T-cell (primary cell): ENCODE results near the gene JAKMIP3. TPM values are rescaled to one million over a fixed set of nuclear protein-coding genes. Genes with fewer than 3 reads are reported as not detected.

ENCODE experiments used
- ATAC-seq, 4 experiments: fragments of 200-7000 bp in 3 of 4; fragments of 150-1000 bp in 1 of 4; cut with Tn5 transposase; replicated peaks in 1 of 4; 1 replicate in 3 of 4; 2 replicates in 1 of 4; pipeline ENCODE4 v1.10.0; 2021; ENCODE audit warnings: moderate library complexity in 3 of 4, mild to moderate bottlenecking in 2 of 4, moderate number of reproducible peaks in 1 of 4
- CTCF ChIA-PET, 2 donors: fragments of 300-600 bp; sonication (Branson Sonifier 250); formaldehyde crosslinking; loops; one replicate each; lab custom pipeline; 2022; ENCODE audit warnings: antibody characterized with exemption in 2 of 2; lab: Charles Lee
- POLR2A ChIA-PET, 2 donors: fragments of 300-600 bp; sonication (Branson Sonifier 250); formaldehyde crosslinking; loops; one replicate each; lab custom pipeline; 2022; ENCODE audit warnings: antibody characterized with exemption in 2 of 2; lab: Charles Lee
- DNase-seq, 35 experiments: peaks; one replicate each; pipeline versions ENCODE4 v3.0.0 to v3.0.0-alpha.2; 2013 to 2023
- H3K27ac ChIP-seq: one replicate; pipeline ENCODE4 v1.5.1; 2013; ENCODE audit warnings: low read length
- H3K27me3 ChIP-seq, 2 experiments: replicated peaks in 1 of 2; 1 replicate in 1 of 2; 2 replicates in 1 of 2; pipeline versions ENCODE4 v1.6.1 to v1.7.0; 2013; ENCODE audit warnings: low read length in 1 of 2, mixed read lengths in 1 of 2; ENCODE audit not compliant: control insufficient read depth in 2 of 2, insufficient read depth in 2 of 2; ENCODE audit errors: extremely low read depth in 1 of 2
- H3K36me3 ChIP-seq, 2 donors: 1 replicate in 1 of 2; 2 replicates in 1 of 2; pipeline versions ENCODE4 v1.6.1 to v1.7.0; 2013; ENCODE audit warnings: low read length in 1 of 2; ENCODE audit not compliant: control insufficient read depth in 2 of 2, insufficient read depth in 1 of 2; ENCODE audit errors: extremely low read depth in 1 of 2
- H3K4me1 ChIP-seq, 2 experiments: 1 replicate in 1 of 2; 2 replicates in 1 of 2; pipeline versions ENCODE4 v1.6.1 to v1.7.0; 2013; ENCODE audit warnings: low read length in 2 of 2, mixed read lengths in 1 of 2; ENCODE audit not compliant: insufficient read depth in 2 of 2, control insufficient read depth in 1 of 2; ENCODE audit errors: extremely low read depth in 1 of 2
- H3K4me3 ChIP-seq, 2 donors: 1 replicate in 1 of 2; 2 replicates in 1 of 2; pipeline versions ENCODE4 v1.5.1 to v1.7.0; 2013; ENCODE audit warnings: mild to moderate bottlenecking in 2 of 2, low read length in 1 of 2, moderate library complexity in 1 of 2; ENCODE audit not compliant: control insufficient read depth in 1 of 2; ENCODE audit errors: extremely low read depth in 1 of 2
- H3K9me3 ChIP-seq: 2 replicates; pipeline ENCODE4 v1.7.0; 2013
- H3K27ac Mint-ChIP-seq, 2 donors: one replicate each; pipeline ENCODE4 v1.8.0; 2020 to 2021; ENCODE audit warnings: mild to moderate bottlenecking in 2 of 2, mixed read lengths in 2 of 2
- H3K27me3 Mint-ChIP-seq, 2 donors: one replicate each; pipeline ENCODE4 v1.8.0; 2021 to 2022; ENCODE audit warnings: mixed read lengths in 2 of 2
- H3K36me3 Mint-ChIP-seq: one replicate; pipeline ENCODE4 v1.8.0; 2021; ENCODE audit warnings: mixed read lengths
- H3K4me1 Mint-ChIP-seq, 3 donors: one replicate each; pipeline ENCODE4 v1.8.0; 2020 to 2022; ENCODE audit warnings: mixed read lengths in 3 of 3, mild to moderate bottlenecking in 1 of 3
- H3K4me3 Mint-ChIP-seq, 3 donors: one replicate each; pipeline ENCODE4 v1.8.0; 2020 to 2022; ENCODE audit warnings: mild to moderate bottlenecking in 3 of 3, mixed read lengths in 3 of 3, moderate library complexity in 3 of 3
- H3K9me3 Mint-ChIP-seq, 3 donors: one replicate each; pipeline ENCODE4 v1.8.0; 2020 to 2022; ENCODE audit warnings: mixed read lengths in 3 of 3
- WGBS: methylation state at CpG from one replicate; pipeline ENCODE4 v1.1.5; 2013; ENCODE audit warnings: missing lambda C conversion rate; ENCODE audit not compliant: insufficient coverage; 5-methylcytosine and 5-hydroxymethylcytosine counted together
- total RNA-seq, 35 experiments: library from RNA in 6 of 35; stranded (reverse) in 6 of 35; fragments of 120-200 nt in 1 of 35; gene quantifications; one replicate each; pipeline versions ENCODE4 v1.2.1 to v1.2.4 and lab custom pipeline; 2013 to 2026

JAKMIP3 gene
- total RNA-seq, 5 donors from 2014 or later (not counting 1 experiment from before 2014, with no cell fraction given): 0.32 to 0.98 (median 0.50) TPM

GRCh38 chr10:132062116-132062515, 3.6 kb upstream of the JAKMIP3 start:
- Mint-ChIP-seq H3K4me1 (peaks cover 10 to 14% (median 10%) of the 10 kb centered on the region in 3 donors), H3K36me3 (no peaks in the 10 kb centered on the region), H3K4me3 (no peak overlapping the region), H3K27ac (no peak overlapping the region), H3K9me3 (no peaks in the 10 kb centered on the region), H3K27me3 (peaks cover 3 to 24% of the 10 kb centered on the region in 2 donors)
- Histone ChIP-seq H3K9me3 (no peaks in the 10 kb centered on the region), H3K36me3 (no peaks in the 10 kb centered on the region), H3K27me3 (peaks cover 0 to 36% of the 10 kb centered on the region in 2 experiments), H3K27ac (no peak overlapping the region), H3K4me3 (no peak overlapping the region), H3K4me1 (peaks cover 0 to 5% of the 10 kb centered on the region in 2 experiments)
- CTCF ChIA-PET: no interaction called here
- 89% methylated on average over 8 of the region's 11 CpGs for WGBS
- no peak for ATAC-seq
- POLR2A ChIA-PET: no interaction called here
- no peak for DNase-seq

- Mint-ChIP-seq H3K4me1 (peaks cover 10 to 14% (median 10%) of the 10 kb centered on the region in 3 donors), H3K4me3 (no peak overlapping the region), H3K9me3 (no peaks in the 10 kb centered on the region), H3K36me3 (no peaks in the 10 kb centered on the region), H3K27ac (no peak overlapping the region), H3K27me3 (peaks cover 0 to 21% of the 10 kb centered on the region in 2 donors)
- Histone ChIP-seq H3K27ac (no peak overlapping the region), H3K36me3 (no peaks in the 10 kb centered on the region), H3K27me3 (peaks cover 0 to 33% of the 10 kb centered on the region in 2 experiments), H3K4me3 (no peak overlapping the region), H3K9me3 (no peaks in the 10 kb centered on the region), H3K4me1 (peaks cover 0 to 5% of the 10 kb centered on the region in 2 experiments)
- ChIA-PET CTCF (no interaction called here), POLR2A (no interaction called here)
- DNase-seq (no peak), ATAC-seq (no peak)
- WGBS: 73% methylated on average over 10 of the region's 17 CpGs
Observed at GRCh38 chr10:132062641-132063390, 2.9 kb upstream of the JAKMIP3 start.

- no peaks in the 10 kb centered on the region for H3K9me3 ChIP-seq
- H3K27me3 ChIP-seq: peaks cover 0 to 29% of the 10 kb centered on the region in 2 experiments
- H3K36me3 ChIP-seq: no peaks in the 10 kb centered on the region
- DNase-seq (no peak), ATAC-seq (no peak)
- Mint-ChIP-seq H3K4me3 (no peak overlapping the region), H3K9me3 (no peaks in the 10 kb centered on the region), H3K27me3 (peaks cover 3 to 19% of the 10 kb centered on the region in 2 donors), H3K27ac (no peak overlapping the region), H3K4me1 (peaks cover 10 to 14% (median 10%) of the 10 kb centered on the region in 3 donors), H3K36me3 (no peaks in the 10 kb centered on the region)
- WGBS: 60% methylated on average over 1 of the region's 10 CpGs
- no peak overlapping the region for H3K27ac ChIP-seq
- CTCF ChIA-PET: interaction anchor here in 1 of 2 donors (0.5 kb wide), 1 partner anchor 251 kb away, joined by 3 read pairs; no protein-coding TSS in a partner anchor
- POLR2A ChIA-PET: no interaction called here
- peaks cover 0 to 5% of the 10 kb centered on the region in 2 experiments for H3K4me1 ChIP-seq
- H3K4me3 ChIP-seq: no peak overlapping the region
Observed at GRCh38 chr10:132063432-132063831, 2.3 kb upstream of the JAKMIP3 start.

GRCh38 chr10:132064082-132064755, 1.5 kb upstream of the JAKMIP3 start:
- DNase-seq (no peak), ATAC-seq (no peak)
- ChIA-PET POLR2A (no interaction called here), CTCF (interaction anchor here in 1 of 2 donors (0.5 kb wide), 1 partner anchor 252 kb away, joined by 3 read pairs; no protein-coding TSS in a partner anchor)
- H3K9me3 Mint-ChIP-seq: no peaks in the 10 kb centered on the region
- no peak overlapping the region for H3K27ac Mint-ChIP-seq
- Histone ChIP-seq H3K36me3 (no peaks in the 10 kb centered on the region), H3K27ac (no peak overlapping the region), H3K27me3 (peaks cover 0 to 24% of the 10 kb centered on the region in 2 experiments), H3K9me3 (no peaks in the 10 kb centered on the region), H3K4me3 (no peak overlapping the region), H3K4me1 (peaks cover 0 to 5% of the 10 kb centered on the region in 2 experiments)
- peaks cover 3 to 17% of the 10 kb centered on the region in 2 donors for H3K27me3 Mint-ChIP-seq
- peak overlapping the region in 2 of 3 donors; percentile 34 to 79 for H3K4me3 Mint-ChIP-seq
- WGBS: 84% methylated on average over 22 of the region's 30 CpGs
- H3K36me3 Mint-ChIP-seq: no peaks in the 10 kb centered on the region
- H3K4me1 Mint-ChIP-seq: peaks cover 10 to 14% (median 10%) of the 10 kb centered on the region in 3 donors

GRCh38 chr10:132064771-132065437, 842 bp upstream of the JAKMIP3 start:
- no peaks in the 10 kb centered on the region for H3K9me3 Mint-ChIP-seq
- peaks cover 10 to 14% (median 10%) of the 10 kb centered on the region in 3 donors for H3K4me1 Mint-ChIP-seq
- H3K27ac Mint-ChIP-seq: no peak overlapping the region
- no peaks in the 10 kb centered on the region for H3K9me3 ChIP-seq
- ATAC-seq (no peak), DNase-seq (no peak)
- no peaks in the 10 kb centered on the region for H3K36me3 ChIP-seq
- 87% methylated on average over 23 of the region's 24 CpGs for WGBS
- H3K27me3 ChIP-seq: peaks cover 0 to 28% of the 10 kb centered on the region in 2 experiments
- H3K27me3 Mint-ChIP-seq: peaks cover 3 to 14% of the 10 kb centered on the region in 2 donors
- peak overlapping the region in 2 of 3 donors; percentile 34 to 79 for H3K4me3 Mint-ChIP-seq
- H3K4me3 ChIP-seq: no peak overlapping the region
- H3K4me1 ChIP-seq: peaks cover 0 to 5% of the 10 kb centered on the region in 2 experiments
- H3K36me3 Mint-ChIP-seq: no peaks in the 10 kb centered on the region
- ChIA-PET CTCF (no interaction called here), POLR2A (no interaction called here)
- no peak overlapping the region for H3K27ac ChIP-seq

GRCh38 chr10:132066186-132066585, 440 bp downstream of the JAKMIP3 start:
- H3K9me3 ChIP-seq: no peaks in the 10 kb centered on the region
- Mint-ChIP-seq H3K9me3 (no peaks in the 10 kb centered on the region), H3K27ac (no peak overlapping the region), H3K27me3 (peaks cover 6 to 17% of the 10 kb centered on the region in 2 donors), H3K4me1 (peaks cover 10 to 14% (median 10%) of the 10 kb centered on the region in 3 donors), H3K4me3 (peak overlapping the region; percentile 61 to 79 (median 73)), H3K36me3 (no peaks in the 10 kb centered on the region)
- DNase-seq (no peak), ATAC-seq (no peak)
- no peak overlapping the region for H3K4me3 ChIP-seq
- H3K4me1 ChIP-seq: peaks cover 0 to 5% of the 10 kb centered on the region in 2 experiments
- POLR2A ChIA-PET: no interaction called here
- 80% methylated on average over 10 of the region's 15 CpGs for WGBS
- CTCF ChIA-PET: no interaction called here
- H3K27ac ChIP-seq: no peak overlapping the region
- no peaks in the 10 kb centered on the region for H3K36me3 ChIP-seq
- peaks cover 0 to 29% of the 10 kb centered on the region in 2 experiments for H3K27me3 ChIP-seq
